Stimulated activated CD8-positive, alpha-beta memory T cell treated with anti-CD3 and anti-CD28 coated beads, Interleukin-7, amount 100 ng/mL, for 4 hours (primary cell): ENCODE measurements around the gene BRD1.
A peak's percentile ranks its signal among the peaks of the same experiment; 100 is the strongest.
"Not testable (repeated sequence)": the region's sequence is repeated elsewhere in the genome, so short reads cannot be mapped to it uniquely, and the experiment has no call there.

Source experiments
- DNase-seq, 2 donors: peaks; one replicate each; pipeline ENCODE4 v3.0.0-alpha.2; 2020; ENCODE audit warnings: low read depth in 2 of 2

The BRD1 gene

DNA sequence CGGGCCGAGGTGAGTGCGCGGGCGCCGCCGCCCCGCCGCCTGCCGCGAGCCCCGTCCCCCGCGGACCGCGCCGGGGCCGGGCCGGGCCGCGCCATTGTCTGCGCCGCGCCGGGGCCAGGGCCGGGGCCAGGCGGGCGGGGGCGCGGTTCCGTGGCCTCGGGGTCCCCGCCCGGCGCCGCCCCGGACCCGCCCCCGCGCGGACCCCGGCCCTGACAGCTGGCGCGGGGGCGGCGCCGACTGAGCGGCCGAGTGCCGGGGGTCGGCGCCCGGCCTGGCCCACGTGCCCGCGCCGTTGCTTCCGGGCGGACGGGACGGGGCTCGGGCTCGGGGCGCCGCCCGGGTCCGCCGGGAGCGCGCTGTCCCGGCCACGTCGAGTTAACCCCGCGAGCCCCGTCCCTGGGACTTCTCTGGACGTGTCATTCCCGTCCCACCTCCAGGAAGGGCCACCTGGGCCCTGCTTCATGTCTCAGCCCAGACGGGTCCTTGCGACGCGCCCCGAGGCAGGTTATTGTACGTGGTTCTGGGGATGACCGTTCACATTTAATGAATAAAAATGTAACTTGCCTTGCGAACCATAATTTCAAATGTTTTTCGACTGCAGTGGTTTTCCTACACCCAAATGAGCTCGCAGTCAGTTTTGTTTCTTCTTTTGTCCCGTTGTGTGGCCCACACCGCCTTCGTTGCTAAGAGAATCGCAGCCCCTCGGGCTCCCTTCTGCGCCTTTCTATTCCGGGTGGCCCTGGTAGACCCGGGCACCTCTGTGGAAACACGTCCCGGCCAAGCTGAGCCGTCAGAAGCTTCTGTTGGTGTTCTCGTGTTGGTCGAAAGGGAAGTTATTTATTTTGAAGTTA is 26.5 kb upstream of the BRD1 start:
- DNase-seq = no peak

DNA sequence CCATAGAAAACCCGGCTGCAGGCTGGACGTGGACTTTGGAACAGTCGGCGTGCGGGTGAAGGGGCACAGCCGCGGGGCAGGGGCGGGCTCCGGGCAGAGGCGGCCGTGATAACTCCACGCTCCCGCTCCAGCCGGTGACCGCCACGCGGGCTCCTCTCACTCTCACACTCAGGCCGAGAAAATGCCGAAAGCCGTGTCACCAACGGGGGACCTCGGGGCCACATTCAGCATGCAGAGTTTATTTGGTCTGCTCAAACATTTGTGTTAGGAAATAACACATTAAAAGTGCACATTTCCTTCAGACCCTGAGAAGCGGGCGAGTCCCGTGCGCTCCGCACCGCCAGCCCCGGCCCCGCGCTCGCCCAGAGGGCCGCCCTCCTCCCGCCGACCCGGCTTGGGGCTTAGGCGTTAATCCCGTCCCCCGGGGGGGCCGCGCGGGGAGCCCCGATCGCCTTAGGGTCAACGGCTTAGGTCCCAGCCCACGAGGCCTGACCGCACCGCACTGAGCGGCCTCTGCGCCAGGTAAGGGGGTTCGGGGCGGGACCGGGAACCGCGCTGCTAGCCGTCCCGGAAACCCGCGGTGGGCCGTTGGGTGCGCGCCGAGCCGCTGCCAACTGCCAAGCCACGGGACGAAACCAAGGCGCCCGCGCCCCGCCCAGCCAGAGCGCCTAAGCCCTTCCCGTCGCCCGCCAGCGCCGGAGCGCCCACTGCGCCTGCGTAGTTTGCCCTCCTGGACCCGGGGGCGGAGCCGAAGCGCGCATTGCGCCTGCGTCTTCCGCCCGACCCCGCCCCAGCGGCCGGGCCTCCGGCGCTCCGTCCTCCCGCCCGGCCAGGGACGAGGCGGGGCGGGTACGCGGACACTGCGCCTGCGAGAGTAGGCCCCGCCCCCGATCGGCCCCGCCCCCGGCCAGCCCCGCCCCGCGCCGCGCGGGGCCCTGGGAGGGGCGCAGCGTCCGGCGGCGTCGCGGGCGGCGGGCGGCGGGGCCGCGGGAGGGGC is 25.5 kb upstream of the BRD1 start, which contains the start of gene ZBED4:
ZBED4 (plus strand) TSS at position 947 of the 997 bp plus-strand sequence. CDS start 29,819 bp downstream, outside the sequence.
- DNase-seq = peak; percentile 91 to 98

DNA sequence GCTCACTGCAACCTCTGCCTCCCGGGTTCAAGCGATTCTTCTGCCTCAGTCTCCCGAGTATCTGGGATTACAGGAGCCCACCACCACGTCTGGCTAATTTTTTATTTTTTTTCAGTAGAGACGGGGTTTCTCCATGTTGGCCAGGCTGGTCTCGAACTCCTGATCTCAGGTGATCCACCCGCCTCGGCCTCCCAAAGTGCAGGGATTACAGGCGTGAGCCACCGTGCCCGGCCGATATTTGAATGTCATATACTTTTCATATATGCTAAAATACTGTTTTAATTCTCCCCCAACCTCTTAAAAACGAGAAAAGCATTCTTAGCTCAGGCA is 24.9 kb upstream of the BRD1 start:
- DNase-seq = not testable (repeated sequence)

DNA sequence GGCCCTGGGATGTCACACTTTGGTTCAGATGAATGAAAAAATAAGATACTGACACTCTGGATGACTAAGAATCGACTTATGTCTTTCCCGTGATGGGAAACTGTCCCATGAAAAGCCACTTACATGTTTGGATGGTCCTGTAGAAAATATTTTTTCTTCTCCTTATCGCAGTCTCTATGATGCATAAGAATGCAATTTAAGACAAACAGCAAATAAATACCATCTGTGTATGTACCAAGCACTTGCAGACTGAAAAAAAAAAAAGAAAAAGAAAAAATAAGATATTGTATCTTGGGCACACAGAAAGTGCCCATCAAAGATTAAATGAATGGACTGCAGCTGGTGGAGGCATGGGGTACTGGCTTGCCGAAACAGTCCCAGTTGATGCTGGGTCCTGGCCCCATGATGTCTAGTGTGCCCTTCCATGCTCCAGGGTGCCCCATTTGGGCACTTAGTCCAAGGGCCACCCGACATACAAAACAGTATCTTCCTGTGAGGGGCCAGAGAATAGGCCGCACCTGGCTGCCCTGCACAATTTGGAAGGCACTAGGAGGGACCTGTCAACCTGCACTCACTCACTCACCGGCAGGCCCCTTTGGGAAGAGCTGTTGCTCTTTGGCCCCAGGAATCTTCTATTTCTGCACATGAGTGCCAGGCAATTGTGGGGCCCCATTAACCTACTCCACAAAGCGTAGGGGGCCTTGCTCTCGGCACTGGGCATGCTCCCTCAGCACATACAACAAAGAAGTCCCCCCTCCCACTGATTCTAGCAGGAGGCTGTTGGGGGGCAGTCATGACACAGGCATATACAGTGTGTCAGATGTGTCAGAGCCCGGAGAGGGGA is 23.5 kb upstream of the BRD1 start:
- no peak for DNase-seq

DNA sequence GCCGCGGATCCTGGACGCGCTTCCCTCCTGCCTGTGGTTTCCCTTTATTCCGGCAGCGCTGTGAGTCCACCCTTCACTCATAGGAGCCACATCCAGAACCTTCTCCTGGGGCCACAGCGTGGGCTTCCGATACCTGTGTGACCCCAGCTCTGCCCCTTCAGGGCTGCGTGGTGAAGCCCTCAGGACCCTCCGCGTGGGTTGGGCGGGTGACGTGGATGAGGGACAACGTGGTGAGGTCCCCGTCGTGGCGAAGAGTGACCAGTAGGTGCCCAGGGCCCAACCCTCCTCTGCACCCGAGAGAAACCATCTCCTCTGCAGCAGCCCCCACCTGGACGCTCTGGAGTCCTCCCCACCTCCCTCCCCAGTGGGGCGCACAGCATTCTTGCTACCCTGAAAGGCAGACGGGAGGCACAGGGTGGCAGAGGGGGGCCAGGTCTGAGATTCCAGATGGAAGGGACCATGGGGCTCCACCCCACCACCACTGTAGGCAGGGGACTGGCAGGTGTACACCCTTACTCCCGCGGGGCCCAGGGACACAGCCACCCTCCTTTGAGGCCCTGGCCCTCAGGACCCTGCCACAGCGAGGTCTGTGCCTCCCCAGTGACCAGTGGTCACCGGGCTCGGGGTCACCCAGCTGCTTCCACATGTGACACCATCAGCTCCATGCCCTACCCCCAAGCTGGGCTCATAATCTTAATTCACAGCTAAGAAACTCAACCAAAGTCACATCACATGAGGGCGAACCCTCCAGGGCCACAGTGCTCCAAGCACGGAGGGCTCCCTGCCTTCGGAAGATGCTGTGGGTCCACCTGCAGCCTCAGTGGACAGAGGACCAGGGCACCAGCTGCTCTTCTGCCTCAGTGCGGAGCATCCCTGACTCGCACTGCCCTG is 22.6 kb upstream of the BRD1 start:
- DNase-seq = no peak

DNA sequence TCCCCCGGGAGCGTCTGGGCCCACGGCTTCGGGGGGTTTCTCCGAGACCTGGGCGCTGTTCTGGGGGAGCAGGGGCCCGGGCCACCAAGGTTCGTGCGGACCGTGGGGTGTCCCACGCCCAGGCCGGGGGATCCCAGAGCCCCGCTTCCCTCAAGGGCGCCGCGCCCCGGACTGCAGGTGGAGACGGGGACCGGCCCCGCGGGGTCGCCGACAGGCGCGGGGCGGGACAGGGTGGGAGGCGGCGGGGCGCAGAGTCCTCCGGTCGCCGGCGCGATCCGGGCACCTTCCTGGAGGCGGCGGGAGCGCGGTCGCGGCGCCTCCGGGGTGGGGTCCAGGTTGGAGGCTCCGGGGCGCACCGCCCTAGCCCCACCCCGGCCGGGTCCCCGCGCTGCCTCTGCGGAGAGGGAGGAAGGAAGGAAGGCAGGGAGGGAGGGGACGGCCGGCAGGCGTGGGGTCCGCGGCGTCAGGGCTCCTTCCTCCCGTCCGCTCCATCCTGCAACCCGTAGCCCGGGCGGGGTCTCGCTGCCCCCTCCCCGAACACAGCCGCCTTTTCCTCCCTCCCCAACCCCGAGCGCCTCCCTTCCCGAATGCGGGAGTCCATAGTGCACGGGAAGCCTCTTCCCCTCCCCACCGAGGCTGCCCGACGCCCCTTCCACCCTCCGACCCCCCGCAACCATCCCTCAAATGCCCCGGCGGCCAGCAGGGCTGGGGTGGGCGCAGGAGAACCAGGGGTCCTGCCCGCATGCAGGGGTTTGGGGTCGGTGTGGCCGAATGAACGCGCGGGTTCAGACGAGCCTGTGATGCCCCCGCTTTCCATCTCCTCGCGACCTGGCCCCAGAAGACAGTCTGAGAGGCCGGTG is 21.7 kb upstream of the BRD1 start:
- DNase-seq = no peak

DNA sequence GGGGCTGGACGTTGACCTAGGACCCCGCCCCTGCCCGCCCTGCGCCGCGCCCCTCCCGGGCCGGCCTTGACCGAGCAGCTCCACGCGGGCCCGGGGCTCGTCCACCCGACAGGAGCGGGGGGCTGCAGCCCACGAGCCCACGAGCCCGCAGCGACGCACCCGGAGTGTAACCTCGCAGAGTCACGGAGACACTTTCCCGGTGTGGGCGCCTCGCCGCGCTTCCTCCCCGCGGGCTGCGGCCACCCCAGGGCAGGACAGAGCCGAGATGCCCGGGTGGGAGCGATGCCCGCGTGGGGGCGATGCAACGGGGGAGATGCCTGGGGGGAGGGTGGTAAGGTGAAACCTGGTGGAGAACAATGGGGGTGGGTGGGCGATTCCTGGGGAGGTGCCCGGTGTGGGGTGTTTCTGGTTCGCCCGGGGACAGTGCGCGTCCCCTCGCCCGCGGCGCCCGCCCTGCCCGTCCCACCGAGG is 21.1 kb upstream of the BRD1 start:
- no peak for DNase-seq

DNA sequence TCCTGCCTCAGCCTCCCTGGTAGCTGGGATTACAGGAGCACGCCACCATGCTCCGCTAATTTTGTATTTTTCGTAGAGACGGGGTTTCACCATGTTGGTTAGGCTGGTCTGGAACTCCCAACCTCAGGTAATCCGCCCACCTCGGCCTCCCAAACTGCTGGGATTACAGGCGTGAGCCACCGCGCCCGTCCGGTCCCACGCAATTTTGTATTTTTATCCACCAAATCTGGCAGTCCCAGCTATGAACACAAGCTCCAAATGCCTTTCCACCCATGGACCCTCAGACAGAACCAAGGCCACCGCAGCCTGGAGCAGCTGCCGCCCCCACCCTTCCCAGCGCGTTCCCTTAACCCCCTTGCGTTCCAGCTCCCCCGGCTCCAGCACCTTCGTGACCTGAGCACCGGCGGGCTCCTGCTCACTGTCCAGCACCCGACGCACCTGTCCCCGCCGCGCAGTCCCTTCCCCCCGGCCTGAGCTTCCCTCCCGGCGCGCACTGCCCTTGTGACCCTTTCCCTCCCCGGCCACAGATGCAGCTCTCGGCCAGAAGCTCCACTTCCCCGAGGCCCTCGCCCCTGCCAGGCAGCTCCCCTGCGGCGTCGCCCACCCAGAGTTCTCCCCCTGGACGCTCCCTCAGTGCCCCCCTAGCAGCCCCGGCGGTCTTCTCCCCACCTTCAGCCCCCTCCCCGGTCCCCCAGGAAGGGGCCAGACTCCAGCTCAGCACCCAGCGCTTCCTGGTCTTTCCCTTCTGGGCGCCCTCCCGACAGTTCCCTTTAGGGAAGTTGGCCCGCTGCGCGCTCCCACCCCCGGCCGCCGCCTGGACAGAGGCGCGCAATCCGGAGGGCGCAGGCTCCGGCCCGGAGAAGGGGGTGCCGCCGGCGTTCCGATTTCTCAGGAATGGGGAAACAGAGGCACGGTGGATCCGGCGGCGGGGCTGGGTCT is 20.3 kb upstream of the BRD1 start:
- no peak for DNase-seq

DNA sequence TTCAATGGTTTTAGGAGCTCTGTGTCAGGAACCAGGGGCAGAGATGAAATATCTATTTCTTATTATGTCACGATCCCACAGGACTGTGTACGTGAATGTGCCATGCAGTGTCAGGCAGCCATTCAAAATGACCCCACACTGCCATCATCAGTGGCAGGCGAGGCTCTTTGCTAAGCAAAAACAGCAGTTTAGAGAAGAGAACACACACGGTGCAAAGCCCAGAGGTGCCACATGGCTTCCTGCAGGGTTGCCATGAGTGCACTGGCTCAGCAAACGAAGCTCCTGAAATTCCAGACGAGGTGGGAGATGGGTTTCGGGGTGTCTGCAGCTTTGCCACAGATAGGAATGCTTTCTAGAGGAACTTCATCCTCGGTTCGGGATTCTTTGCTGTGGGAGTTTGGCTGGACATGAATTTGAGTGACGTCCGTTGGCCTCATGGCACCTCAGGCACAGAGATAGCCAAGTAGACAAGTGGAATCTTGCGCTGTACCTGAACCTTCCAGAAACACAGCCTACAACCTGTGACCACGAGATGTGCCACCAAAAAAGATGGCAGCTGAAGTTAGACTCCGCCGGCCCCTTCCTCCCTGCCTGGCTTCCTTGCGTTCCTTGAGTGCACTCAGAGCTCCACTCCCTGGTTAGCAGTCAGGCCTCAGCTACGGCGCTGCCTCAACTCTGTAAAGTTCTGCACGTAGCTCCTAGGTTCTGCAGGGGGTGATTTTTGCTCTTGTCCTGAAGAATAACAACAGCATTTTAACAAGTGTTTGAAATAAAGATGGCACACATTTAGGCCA is 18.2 kb upstream of the BRD1 start:
- DNase-seq = no peak

DNA sequence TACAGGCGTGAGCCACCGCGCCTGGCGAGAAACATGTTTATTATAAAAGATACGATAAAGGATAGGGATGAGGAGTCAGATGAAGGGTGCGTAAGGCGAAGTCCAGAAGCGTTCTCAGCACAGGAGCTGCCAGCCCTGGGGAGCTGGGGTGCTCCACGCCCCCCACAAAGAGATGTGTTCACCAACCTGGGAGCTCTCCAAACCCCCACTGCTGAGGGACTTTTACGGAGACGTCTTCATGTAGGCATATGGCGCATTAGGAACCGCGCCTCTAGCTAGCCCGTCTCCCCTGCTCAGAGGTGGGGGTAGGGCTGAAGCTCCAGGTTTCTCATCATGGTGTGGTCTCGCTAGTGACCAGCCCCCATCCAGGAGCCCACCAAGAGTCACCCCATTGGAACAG is 17.6 kb upstream of the BRD1 start:
- no peak for DNase-seq

DNA sequence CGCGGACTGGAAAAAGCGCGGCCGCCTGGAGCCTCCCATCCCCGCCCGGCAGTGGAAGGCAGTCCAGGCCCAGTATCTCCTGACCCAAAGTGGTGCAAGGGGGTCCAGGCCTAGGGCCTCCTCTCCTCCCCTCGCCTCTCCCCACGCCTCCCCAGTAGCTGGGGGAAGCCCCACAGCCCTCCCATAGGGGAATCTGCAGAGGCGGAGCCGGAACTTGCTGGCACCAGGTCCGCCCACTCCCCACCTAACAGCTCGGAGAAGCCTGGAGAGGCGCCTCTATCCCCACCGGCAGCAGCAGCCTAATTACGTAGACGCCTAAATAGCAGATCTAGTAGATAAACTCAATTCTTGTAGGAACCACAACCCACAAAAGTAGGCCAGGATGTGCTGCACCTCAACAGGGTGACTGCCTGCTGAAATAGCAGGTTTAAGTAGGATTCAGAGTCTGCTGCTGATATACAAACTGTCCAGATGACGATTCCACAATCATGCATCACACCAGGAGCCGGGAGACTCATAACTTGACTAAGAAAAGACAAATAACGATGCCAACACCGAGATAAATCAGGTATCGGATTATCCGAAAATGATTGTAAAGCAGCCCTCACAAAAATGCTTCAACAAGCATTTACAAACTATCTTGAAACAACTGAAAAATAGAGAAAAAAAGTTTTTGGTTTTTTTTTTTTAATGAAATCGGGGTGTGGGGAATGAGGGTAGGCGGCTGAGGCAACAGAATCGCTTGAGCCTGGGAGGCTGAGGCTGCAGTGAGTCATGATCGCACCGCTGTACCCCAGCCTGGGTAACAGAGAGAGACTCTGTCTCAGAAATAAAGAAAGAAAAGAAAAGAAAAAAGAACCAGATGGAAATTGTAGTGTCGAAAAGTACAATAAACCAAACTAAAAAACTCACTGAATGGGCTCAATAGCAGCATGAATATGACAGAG is 11.4 kb upstream of the BRD1 start:
- DNase-seq = peak; percentile 86

DNA sequence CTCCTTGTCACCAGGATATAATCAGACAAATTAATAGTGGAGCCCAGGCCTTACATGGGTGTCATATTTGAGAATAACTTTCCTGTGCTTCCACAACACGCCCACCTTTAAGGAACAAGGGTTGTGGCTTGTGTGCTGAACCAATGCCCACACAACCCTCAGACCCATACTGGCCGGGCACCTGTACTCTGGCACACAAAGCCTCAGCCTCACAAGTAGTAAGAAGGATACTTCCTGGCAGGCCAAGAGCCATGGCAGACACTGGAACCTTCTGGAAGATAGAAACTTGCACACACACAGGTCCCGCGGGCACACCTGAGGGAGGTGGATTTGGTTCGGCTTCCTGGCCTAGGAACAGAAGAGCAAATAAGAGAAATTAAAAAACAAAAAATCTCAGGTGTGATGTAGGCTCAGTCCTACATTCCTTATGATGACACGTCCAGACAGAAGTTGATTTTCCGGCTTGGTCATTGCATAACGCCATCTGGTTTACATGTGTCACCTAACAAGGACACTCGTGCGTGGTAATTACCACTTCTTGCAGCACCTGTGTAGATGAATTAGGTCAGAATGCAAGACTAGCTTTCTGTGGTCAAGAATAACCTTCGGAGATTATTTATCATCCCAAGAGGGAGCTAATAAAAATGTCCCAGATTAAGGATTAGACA is 5.8 kb upstream of the BRD1 start:
- DNase-seq = no peak

DNA sequence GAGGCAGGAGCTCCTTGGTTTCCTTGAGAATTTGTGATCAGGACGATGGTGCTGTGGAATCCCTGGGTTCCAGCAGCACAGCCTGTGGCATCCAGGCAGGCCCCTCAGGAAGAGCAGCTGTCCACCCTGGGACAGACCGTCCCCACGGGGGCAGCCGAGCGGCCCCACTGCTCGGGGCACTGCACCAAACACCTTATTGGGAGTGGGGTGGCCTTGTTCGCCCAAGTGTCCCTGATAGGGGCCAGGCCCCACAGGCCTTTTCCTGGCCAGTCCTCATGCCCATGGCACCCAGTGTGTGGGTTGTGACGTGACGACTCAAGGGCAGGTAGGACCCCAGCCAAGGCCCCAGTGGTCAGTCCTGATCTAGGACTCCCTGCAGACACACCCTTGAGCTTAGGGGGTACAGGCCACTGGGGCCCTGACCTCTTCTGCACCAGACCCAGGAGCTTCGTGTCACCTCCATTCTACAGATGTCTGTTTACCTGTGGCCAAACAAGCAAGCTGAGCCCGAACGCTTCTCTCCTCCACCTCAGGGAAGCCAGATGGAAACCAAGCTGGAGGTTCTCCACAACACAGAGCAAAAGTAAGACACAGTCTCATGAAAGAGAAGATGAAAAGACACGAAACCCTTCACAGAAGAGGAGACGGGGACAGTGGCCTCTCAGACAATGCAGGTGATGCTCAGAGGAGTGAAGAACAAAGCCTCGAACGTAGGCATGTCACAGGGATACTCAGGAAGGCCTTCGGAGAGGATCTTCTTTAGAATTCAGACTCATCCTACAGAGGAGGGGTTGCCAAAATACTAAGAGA is 1.6 kb upstream of the BRD1 start:
- DNase-seq = no peak

DNA sequence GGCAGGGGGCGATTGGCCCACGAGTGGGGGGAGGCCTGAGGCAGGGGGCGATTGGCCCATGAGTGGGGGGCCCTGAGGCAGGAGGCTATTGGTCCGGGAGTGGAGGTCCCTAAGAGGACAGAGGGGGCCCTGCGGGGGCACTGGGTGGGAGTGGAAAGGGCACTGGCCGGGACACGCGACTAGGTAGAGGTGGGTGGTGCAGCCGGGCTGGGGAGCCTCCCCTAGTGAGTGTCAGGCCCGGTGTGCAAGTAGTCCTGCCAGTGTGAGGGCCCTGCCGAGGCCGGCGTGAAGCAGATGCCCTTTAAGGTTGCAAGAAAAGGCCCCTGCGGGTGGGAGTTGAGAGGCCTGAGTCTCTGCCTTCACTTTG is 909 bp upstream of the BRD1 start:
- no peak for DNase-seq

DNA sequence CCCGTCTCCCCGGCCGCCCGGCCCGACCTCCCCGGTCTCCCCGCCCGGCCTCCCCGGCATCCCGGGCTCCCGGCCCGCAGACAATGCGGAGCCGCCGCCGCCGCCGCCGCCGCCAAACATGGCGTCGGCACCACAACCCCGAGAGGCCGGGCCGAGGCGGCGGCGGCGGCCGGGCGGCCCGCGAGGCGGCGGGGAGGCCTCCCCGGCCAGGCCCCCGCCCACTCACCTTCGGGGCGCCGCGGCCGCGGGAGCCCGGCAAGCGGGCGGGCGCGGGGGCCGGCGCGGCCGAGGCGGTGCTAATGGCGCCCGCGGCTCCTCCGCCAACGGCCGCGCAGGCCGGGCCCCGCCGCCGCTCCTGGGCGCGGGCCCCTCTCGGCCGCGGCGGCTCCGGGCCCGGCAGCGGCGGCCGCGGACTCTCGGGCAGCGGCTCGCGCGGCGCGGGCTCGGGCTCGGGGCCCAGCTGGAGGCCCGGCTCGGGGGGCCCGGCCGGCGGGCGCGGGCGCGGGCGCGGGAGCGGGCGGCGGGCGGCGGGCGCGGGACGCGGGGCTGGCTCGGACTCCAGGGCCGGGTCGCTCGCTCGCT is 311 bp downstream of the BRD1 start:
- DNase-seq = no peak
